ENCODE results near the gene TIMP3. TPM values are rescaled to one million over a fixed set of nuclear protein-coding genes. Genes with fewer than 3 reads are reported as not detected.

Gene TIMP3
- polyA plus RNA-seq, 3 donors = not detected

DNA sequence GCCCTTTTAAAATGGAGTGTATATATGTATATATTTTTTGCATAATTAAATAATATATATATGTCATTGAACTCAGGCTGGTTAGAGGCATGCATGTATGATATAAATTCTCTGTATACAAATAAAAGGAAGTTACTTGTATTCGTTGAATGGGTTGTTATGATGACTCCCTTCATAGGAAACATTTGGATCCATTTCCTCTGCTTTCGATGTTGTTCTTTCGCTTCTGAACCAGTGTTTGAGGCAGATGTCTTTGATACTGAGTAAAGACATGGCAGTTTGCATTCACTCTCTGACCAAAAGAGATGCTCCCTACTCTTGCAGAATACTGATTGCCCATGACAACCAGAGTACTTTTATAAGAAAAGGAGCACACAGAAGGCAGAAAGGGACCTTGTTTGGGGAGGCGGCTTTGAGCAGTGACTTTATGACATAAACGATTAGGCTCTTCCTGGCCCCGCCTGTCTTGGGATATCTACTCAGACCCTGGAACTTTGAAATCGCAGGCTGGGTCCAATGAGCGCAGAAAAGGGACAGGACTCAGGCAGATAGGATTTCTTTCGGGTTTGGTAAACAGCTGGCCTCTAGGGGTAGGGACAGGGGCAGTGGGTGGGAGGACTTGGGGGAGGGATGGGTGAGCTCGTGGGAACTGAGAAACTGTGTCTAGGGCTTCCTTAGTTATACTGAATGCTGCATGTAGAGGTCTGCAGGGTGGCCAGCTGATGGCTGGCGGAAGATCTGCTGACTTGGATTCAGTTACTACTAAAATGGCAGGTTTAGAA, 23.2 kb downstream of the TIMP3 start:
- Histone ChIP-seq H4K20me1 (ENCODE audit: insufficient read depth, low read length) (no peaks in the 10 kb centered on the region), H2AFZ (ENCODE audit: insufficient read depth, low read depth, low read length, poor library complexity, severe bottlenecking) (no peak overlapping the region), H3K36me3 (replicated peaks in 1 of 2; ENCODE audit: control insufficient read depth in 1 of 2, insufficient read depth in 2 of 2, low read length in 2 of 2) (no peaks in the 10 kb centered on the region), H3K4me2 (replicated peaks; ENCODE audit: extremely low read depth, low read length, poor library complexity, severe bottlenecking) (no peak overlapping the region), H3K27me3 (ENCODE audit: control insufficient read depth in 2 of 2, insufficient read depth in 2 of 2, low read length in 2 of 2) (no peaks in the 10 kb centered on the region), H3K79me2 (ENCODE audit: insufficient read depth, low read length) (no peaks in the 10 kb centered on the region), H3K9ac (ENCODE audit: insufficient read depth, low read length, poor library complexity, severe bottlenecking) (no peak overlapping the region), H3K4me1 (ENCODE audit: control insufficient read depth in 1 of 2, insufficient read depth in 2 of 2, low read length in 2 of 2) (no peaks in the 10 kb centered on the region), H3K27ac (ENCODE audit: low read depth in 1 of 2, low read length in 2 of 2) (no peak overlapping the region), H3K4me3 (replicated peaks in 1 of 3; ENCODE audit: low read depth in 2 of 3, low read length in 3 of 3) (no peak overlapping the region), H3K9me3 (replicated peaks in 1 of 2; ENCODE audit: control insufficient read depth in 1 of 2, insufficient read depth in 1 of 2, low read length in 2 of 2) (no peaks in the 10 kb centered on the region)
- TF ChIP-seq CTCF (IDR thresholded peaks at IDR 0.05) = no peak
- no peak for DNase-seq
- H3K4me1 Mint-ChIP-seq = peaks cover 1% of the 10 kb centered on the region
- WGBS (ENCODE audit: insufficient coverage) = 85% methylated on average over 8 of the region's 11 CpGs
- H3K9me3 Mint-ChIP-seq = no peaks in the 10 kb centered on the region
- H3K27me3 Mint-ChIP-seq (ENCODE audit: low read depth in 3 of 3) = peaks cover 0 to 4% (median 3%) of the 10 kb centered on the region in 3 donors
- H3K36me3 Mint-ChIP-seq = no peaks in the 10 kb centered on the region
- no peak overlapping the region for H3K4me3 Mint-ChIP-seq
- intact Hi-C loops (cut with micrococcal nuclease) = no loop called here
- no peak overlapping the region for H3K27ac Mint-ChIP-seq

DNA sequence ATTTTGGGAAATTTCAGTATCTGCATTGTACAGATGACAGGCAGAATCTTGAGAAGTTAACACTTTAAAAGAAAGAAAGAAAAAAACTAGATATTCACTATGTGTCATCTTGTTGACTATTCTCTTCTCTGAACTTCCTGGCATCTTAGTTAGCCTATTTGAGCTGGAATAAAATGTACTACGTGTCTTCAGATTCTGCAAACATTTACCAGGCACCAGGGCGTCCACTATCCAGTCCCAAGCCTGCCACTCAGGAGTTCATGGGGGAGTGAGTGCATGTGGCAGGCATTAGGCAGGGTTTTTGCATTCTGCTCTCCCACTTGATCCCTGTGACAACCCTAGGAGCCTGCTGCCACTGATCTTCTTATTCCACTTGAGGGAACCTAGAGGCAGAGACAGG, 25.0 kb downstream of the TIMP3 start:
- H3K79me2 ChIP-seq (ENCODE audit: insufficient read depth, low read length) = no peaks in the 10 kb centered on the region
- H3K4me2 ChIP-seq (replicated peaks; ENCODE audit: extremely low read depth, low read length, poor library complexity, severe bottlenecking) = no peak overlapping the region

More for the DNA sequence above, 25.0 kb downstream of the TIMP3 start:
- Mint-ChIP-seq H3K9me3 (no peaks in the 10 kb centered on the region), H3K4me1 (peaks cover 1% of the 10 kb centered on the region), H3K36me3 (no peaks in the 10 kb centered on the region), H3K27ac (no peak overlapping the region), H3K4me3 (no peak overlapping the region), H3K27me3 (ENCODE audit: low read depth in 3 of 3) (peaks cover 3 to 4% (median 3%) of the 10 kb centered on the region in 3 donors)
- H3K9me3 ChIP-seq (replicated peaks in 1 of 2; ENCODE audit: control insufficient read depth in 1 of 2, insufficient read depth in 1 of 2, low read length in 2 of 2) = no peaks in the 10 kb centered on the region
- intact Hi-C loops (cut with micrococcal nuclease) = no loop called here
- no peaks in the 10 kb centered on the region for H3K4me1 ChIP-seq (ENCODE audit: control insufficient read depth in 1 of 2, insufficient read depth in 2 of 2, low read length in 2 of 2)
- no peaks in the 10 kb centered on the region for H4K20me1 ChIP-seq (ENCODE audit: insufficient read depth, low read length)
- no peaks in the 10 kb centered on the region for H3K36me3 ChIP-seq (replicated peaks in 1 of 2; ENCODE audit: control insufficient read depth in 1 of 2, insufficient read depth in 2 of 2, low read length in 2 of 2)
- H3K27me3 ChIP-seq (ENCODE audit: control insufficient read depth in 2 of 2, insufficient read depth in 2 of 2, low read length in 2 of 2) = no peaks in the 10 kb centered on the region
- no CpG with 5 or more reads among the region's 2 CpGs for WGBS (ENCODE audit: insufficient coverage)
- no peak overlapping the region for H3K9ac ChIP-seq (ENCODE audit: insufficient read depth, low read length, poor library complexity, severe bottlenecking)
- no peak overlapping the region for H3K27ac ChIP-seq (ENCODE audit: low read depth in 1 of 2, low read length in 2 of 2)
- no peak for TF ChIP-seq CTCF (IDR thresholded peaks at IDR 0.05)
- DNase-seq = no peak
- no peak overlapping the region for H2AFZ ChIP-seq (ENCODE audit: insufficient read depth, low read depth, low read length, poor library complexity, severe bottlenecking)
- no peak overlapping the region for H3K4me3 ChIP-seq (replicated peaks in 1 of 3; ENCODE audit: low read depth in 2 of 3, low read length in 3 of 3)
